Neural cell (in vitro differentiated cells): ENCODE measurements around the gene CD81. TPM values are rescaled to one million over a fixed set of nuclear protein-coding genes. Genes with fewer than 3 reads are reported as not detected.

Source experiments
- H2AFZ ChIP-seq: fragments of 200-600, 300-800 bp; sonication (generic), shearing (Covaris generic); 2 replicates; pipeline ENCODE4 v1.6.0; 2014; ENCODE audit warnings: low read depth, mild to moderate bottlenecking, antibody characterized with exemption, low read length, moderate library complexity
- H3F3A ChIP-seq: fragments of 200-600 bp; shearing (Covaris generic); 2 replicates; pipeline ENCODE4 v1.6.1; 2016; ENCODE audit warnings: mild to moderate bottlenecking, moderate library complexity, mixed read lengths, antibody characterized with exemption, low read length; ENCODE audit not compliant: insufficient read depth, poor library complexity, severe bottlenecking
- H3K27ac ChIP-seq: fragments of 200-600, 300-800 bp; sonication (generic), shearing (Covaris generic); 2 replicates; pipeline ENCODE4 v1.5.1; 2014; ENCODE audit warnings: mild to moderate bottlenecking, low read length, moderate library complexity
- H3K27me3 ChIP-seq: fragments of 300-800, 200-600 bp; sonication (generic), shearing (Covaris generic); 2 replicates; pipeline ENCODE4 v1.6.0; 2014; ENCODE audit warnings: mild to moderate bottlenecking, low read depth, low read length, moderate library complexity; ENCODE audit not compliant: insufficient read depth
- H3K36me3 ChIP-seq: fragments of 300-800, 200-600 bp; sonication (generic), shearing (Covaris generic); 2 replicates; pipeline ENCODE4 v1.5.1; 2014; ENCODE audit warnings: mild to moderate bottlenecking, antibody characterized with exemption, low read length, moderate library complexity; ENCODE audit not compliant: insufficient read depth
- H3K4me2 ChIP-seq: fragments of 300-800, 200-600 bp; sonication (generic), shearing (Covaris generic); 2 replicates; pipeline ENCODE4 v1.6.0; 2014; ENCODE audit warnings: mild to moderate bottlenecking, low read length
- H3K4me3 ChIP-seq: fragments of 300-800, 200-600 bp; sonication (generic), shearing (Covaris generic); 2 replicates; pipeline ENCODE4 v1.5.1; 2014; ENCODE audit warnings: mild to moderate bottlenecking, low read length, moderate library complexity
- H3K79me2 ChIP-seq: fragments of 200-600 bp; shearing (Covaris generic); replicated peaks from 2 replicates; pipeline ENCODE4 v1.6.0; 2014; ENCODE audit warnings: mild to moderate bottlenecking, low read length, moderate library complexity; ENCODE audit not compliant: insufficient read depth
- H3K9ac ChIP-seq: fragments of 300-800, 200-600 bp; sonication (generic), shearing (Covaris generic); 2 replicates; pipeline ENCODE4 v1.6.1; 2016; ENCODE audit warnings: mild to moderate bottlenecking, low read length, mixed read lengths
- H3K9me2 ChIP-seq: fragments of 200-600 bp; shearing (Covaris generic); 2 replicates; pipeline ENCODE4 v1.6.1; 2016; ENCODE audit warnings: mild to moderate bottlenecking, low read length, mixed read lengths; ENCODE audit not compliant: insufficient read depth
- H3K9me3 ChIP-seq: fragments of 200-600, 300-800 bp; sonication (generic), shearing (Covaris generic); 2 replicates; pipeline ENCODE4 v1.6.1; 2016; ENCODE audit warnings: mild to moderate bottlenecking, mixed run types, low read length, moderate library complexity, mixed read lengths
- H4K20me1 ChIP-seq: fragments of 200-600 bp; shearing (Covaris generic); 2 replicates; pipeline ENCODE4 v1.6.1; 2016; ENCODE audit warnings: mild to moderate bottlenecking, mixed run types; ENCODE audit not compliant: insufficient read depth
- CTCF ChIP-seq: fragments of 450-650 bp; IDR thresholded peaks from 2 replicates; pipeline ENCODE4 v1.5.1; 2014; ENCODE audit warnings: antibody characterized with exemption, mild to moderate bottlenecking, moderate library complexity; ENCODE audit not compliant: poor library complexity, severe bottlenecking
- EP300 ChIP-seq: fragments of 450-650 bp; conservative IDR thresholded peaks from 2 replicates; pipeline ENCODE4 v1.6.1; 2014; ENCODE audit warnings: antibody characterized with exemption, mild to moderate bottlenecking, moderate library complexity; ENCODE audit not compliant: poor library complexity, severe bottlenecking
- EZH2 ChIP-seq: fragments of 200-600, 300-800 bp; shearing (Covaris generic), sonication (generic); IDR thresholded peaks from 2 replicates; pipeline ENCODE4 v1.6.1; 2014; ENCODE audit warnings: antibody characterized with exemption, low read length, borderline replicate concordance, mild to moderate bottlenecking; ENCODE audit not compliant: insufficient read depth, poor library complexity, severe bottlenecking
- MXI1 ChIP-seq: fragments of 450-650 bp; conservative IDR thresholded peaks from 2 replicates; pipeline ENCODE4 v1.6.1; 2014; ENCODE audit warnings: antibody characterized with exemption, mild to moderate bottlenecking; ENCODE audit not compliant: poor library complexity, severe bottlenecking
- POLR2AphosphoS5 ChIP-seq: IDR thresholded peaks from 2 replicates; pipeline ENCODE4 v1.6.1; 2012
- RAD21 ChIP-seq: fragments of 450-650 bp; conservative IDR thresholded peaks from 2 replicates; pipeline ENCODE4 v1.6.1; 2014; ENCODE audit warnings: antibody characterized with exemption, mild to moderate bottlenecking, moderate library complexity
- REST ChIP-seq: IDR thresholded peaks from 2 replicates; pipeline ENCODE4 v1.6.1; 2012; ENCODE audit warnings: borderline replicate concordance
- SMC3 ChIP-seq: fragments of 450-650 bp; conservative IDR thresholded peaks from 2 replicates; pipeline ENCODE4 v1.6.1; 2014; ENCODE audit warnings: antibody characterized with exemption, mild to moderate bottlenecking, moderate library complexity; ENCODE audit not compliant: poor library complexity
- TAF1 ChIP-seq: IDR thresholded peaks from 2 replicates; pipeline ENCODE4 v1.6.1; 2012; ENCODE audit warnings: low read depth
- polyA plus RNA-seq: library from polyadenylated mRNA; depleted of rRNA; stranded (reverse); fragments of >200 nt; gene quantifications from 2 replicates; pipeline ENCODE4 v1.2.3, GENCODE V29; 2014

Gene CD81
- polyA plus RNA-seq, 1 donor from 2014 or later = 97.8 TPM

GRCh38 chr11:2419638-2420501 lies 42.8 kb downstream of the CD81 start:
- Histone ChIP-seq H3K27me3 (no peaks in the 10 kb centered on the region), H2AFZ (no peak overlapping the region), H3K4me2 (no peak overlapping the region), H3K9me3 (no peaks in the 10 kb centered on the region), H3K9me2 (no peaks in the 10 kb centered on the region), H3K27ac (no peak overlapping the region), H3K4me3 (no peak overlapping the region), H3K79me2 (no peaks in the 10 kb centered on the region), H3F3A (no peaks in the 10 kb centered on the region), H4K20me1 (no peaks in the 10 kb centered on the region), H3K36me3 (no peaks in the 10 kb centered on the region), H3K9ac (no peak overlapping the region)
- no peak for TF ChIP-seq REST
- no peak for TF ChIP-seq EP300
- TF ChIP-seq CTCF = peak; percentile 67
- TF ChIP-seq RAD21 = peak; percentile 45
- peak; percentile 54 for TF ChIP-seq SMC3
- no peak for TF ChIP-seq TAF1
- no peak for TF ChIP-seq POLR2AphosphoS5
- TF ChIP-seq MXI1 = no peak
- TF ChIP-seq EZH2 = no peak

- Histone ChIP-seq H3K36me3 (no peaks in the 10 kb centered on the region), H3F3A (no peaks in the 10 kb centered on the region), H3K9me2 (no peaks in the 10 kb centered on the region), H3K27me3 (no peaks in the 10 kb centered on the region), H3K4me2 (no peak overlapping the region), H3K9me3 (no peaks in the 10 kb centered on the region), H2AFZ (no peak overlapping the region), H3K9ac (no peak overlapping the region), H4K20me1 (no peaks in the 10 kb centered on the region), H3K79me2 (no peaks in the 10 kb centered on the region), H3K4me3 (no peak overlapping the region), H3K27ac (no peak overlapping the region)
- TF ChIP-seq TAF1 (no peak), CTCF (peak; percentile 88), RAD21 (peak; percentile 77), SMC3 (peak; percentile 78), EZH2 (no peak)
Measured at GRCh38 chr11:2420502-2421225, 43.6 kb downstream of the CD81 start.
